ENCODE data around the gene OR52I2.

OR52I2 gene

DNA sequence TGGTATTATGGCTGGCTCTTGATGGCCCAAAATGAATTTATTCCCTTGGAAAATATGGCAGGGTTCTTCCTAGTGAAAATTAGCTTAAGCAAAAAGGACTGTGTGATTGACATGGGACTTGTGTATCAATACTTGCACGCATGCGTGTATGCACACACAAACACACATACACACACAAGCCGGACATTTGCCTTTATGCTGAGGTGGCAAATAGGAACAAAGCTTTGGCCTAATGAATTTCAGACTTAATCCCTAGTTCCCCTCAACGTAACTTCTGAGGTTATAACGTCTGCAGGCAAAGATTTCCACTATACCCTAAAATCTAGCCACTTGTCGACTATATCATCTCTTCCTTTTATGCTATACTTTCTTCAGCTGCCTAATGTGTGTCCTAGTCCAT is 2.9 kb upstream of the OR52I2 start:
- peaks cover 43 to 48% of the 10 kb centered on the region in 2 donors for H3K27me3 Mint-ChIP-seq
- H3K27ac Mint-ChIP-seq: no peak overlapping the region
- H3K9me3 Mint-ChIP-seq: peaks cover 0 to 2% of the 10 kb centered on the region in 2 donors
- DNase-seq: no peak
- no peaks in the 10 kb centered on the region for H3K36me3 Mint-ChIP-seq
- H3K4me3 Mint-ChIP-seq: no peak overlapping the region
- no peak for ATAC-seq (replicated peaks)
- H3K4me1 Mint-ChIP-seq: no peaks in the 10 kb centered on the region

GRCh38 chr11:4580124-4580523 is 1.4 kb upstream of the OR52I2 start:
- ATAC-seq (replicated peaks) (no peak), DNase-seq (no peak)
- no peak overlapping the region for H3K4me3 Mint-ChIP-seq
- no peak overlapping the region for H3K27ac Mint-ChIP-seq
- H3K27me3 Mint-ChIP-seq: peaks cover 39 to 43% of the 10 kb centered on the region in 2 donors
- H3K4me1 Mint-ChIP-seq: no peaks in the 10 kb centered on the region
- H3K36me3 Mint-ChIP-seq: no peaks in the 10 kb centered on the region
- peaks cover 0 to 2% of the 10 kb centered on the region in 2 donors for H3K9me3 Mint-ChIP-seq

DNA sequence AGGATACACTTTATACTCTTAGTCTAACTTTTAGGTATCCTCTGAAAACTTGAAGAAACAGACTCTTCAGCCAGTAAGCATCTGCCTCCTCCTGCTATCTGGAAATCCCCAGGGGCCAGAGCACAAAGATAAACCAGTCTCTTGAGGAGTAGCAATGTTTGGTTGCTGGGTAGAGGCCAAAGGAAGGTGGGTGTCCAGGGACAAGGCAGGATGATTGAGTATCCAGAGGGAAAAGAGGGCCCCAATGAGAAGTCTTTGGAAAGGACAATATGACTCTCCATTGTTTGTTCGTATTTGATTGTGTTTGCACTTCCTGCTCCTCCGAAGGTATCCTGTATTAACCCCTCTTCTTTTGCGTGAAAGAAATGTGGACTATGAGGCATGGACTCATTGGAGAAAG is 7.5 kb downstream of the OR52I2 start:
- DNase-seq (no peak), ATAC-seq (replicated peaks) (no peak)
- Mint-ChIP-seq H3K27me3 (peaks cover 12% of the 10 kb centered on the region in 2 donors), H3K27ac (no peak overlapping the region), H3K9me3 (peaks cover 0 to 2% of the 10 kb centered on the region in 2 donors), H3K36me3 (no peaks in the 10 kb centered on the region), H3K4me1 (no peaks in the 10 kb centered on the region), H3K4me3 (no peak overlapping the region)

GRCh38 chr11:4593739-4594138 is 12.2 kb downstream of the OR52I2 start, which contains the start of gene OR52I1:
Gene OR52I1 (plus strand): TSS chr11:4594039. CDS start chr11:4594039, 0 bp downstream.
- Mint-ChIP-seq H3K27me3 (peaks cover 0 to under 1% of the 10 kb centered on the region in 2 donors), H3K27ac (peak within 1 kb of the TSS; percentile 67)
- no peak for ATAC-seq (replicated peaks)

DNA sequence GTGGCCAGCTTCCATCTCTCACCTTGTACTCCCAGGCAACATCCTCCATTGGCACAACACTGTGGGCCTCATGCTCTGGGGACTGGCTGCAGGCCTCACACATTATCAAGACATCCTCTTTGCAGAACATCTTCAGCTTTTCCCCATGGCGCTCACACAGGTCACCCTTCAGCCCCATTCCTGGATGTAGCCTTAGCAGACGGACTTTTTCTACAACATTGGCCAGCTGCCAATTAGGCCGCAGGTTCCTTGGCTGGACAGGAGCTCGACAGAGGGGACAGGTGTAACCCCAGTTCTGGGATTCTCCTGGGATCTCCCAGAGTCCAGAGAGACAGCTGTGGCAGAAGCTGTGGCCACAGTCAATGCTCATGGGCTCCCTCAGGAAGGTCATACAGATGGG is 23.5 kb downstream of the OR52I2 start:
- Mint-ChIP-seq H3K4me3 (no peak overlapping the region), H3K9me3 (peaks cover 0 to 2% of the 10 kb centered on the region in 2 donors), H3K27me3 (no peaks in the 10 kb centered on the region), H3K36me3 (peaks cover 32 to 44% of the 10 kb centered on the region in 2 donors), H3K4me1 (peaks cover 19 to 45% of the 10 kb centered on the region in 2 donors), H3K27ac (no peak overlapping the region)
- DNase-seq: no peak
- no peak for ATAC-seq (replicated peaks)

More at GRCh38 chr11:4593739-4594138, 12.2 kb downstream of the OR52I2 start, which contains the start of gene OR52I1:
- Mint-ChIP-seq H3K4me1 (no peaks in the 10 kb centered on the region), H3K36me3 (peaks cover 9 to 20% of the 10 kb centered on the region in 2 donors), H3K9me3 (no peaks in the 10 kb centered on the region), H3K4me3 (no peak within 1 kb of the TSS)
- no peak for DNase-seq

DNA sequence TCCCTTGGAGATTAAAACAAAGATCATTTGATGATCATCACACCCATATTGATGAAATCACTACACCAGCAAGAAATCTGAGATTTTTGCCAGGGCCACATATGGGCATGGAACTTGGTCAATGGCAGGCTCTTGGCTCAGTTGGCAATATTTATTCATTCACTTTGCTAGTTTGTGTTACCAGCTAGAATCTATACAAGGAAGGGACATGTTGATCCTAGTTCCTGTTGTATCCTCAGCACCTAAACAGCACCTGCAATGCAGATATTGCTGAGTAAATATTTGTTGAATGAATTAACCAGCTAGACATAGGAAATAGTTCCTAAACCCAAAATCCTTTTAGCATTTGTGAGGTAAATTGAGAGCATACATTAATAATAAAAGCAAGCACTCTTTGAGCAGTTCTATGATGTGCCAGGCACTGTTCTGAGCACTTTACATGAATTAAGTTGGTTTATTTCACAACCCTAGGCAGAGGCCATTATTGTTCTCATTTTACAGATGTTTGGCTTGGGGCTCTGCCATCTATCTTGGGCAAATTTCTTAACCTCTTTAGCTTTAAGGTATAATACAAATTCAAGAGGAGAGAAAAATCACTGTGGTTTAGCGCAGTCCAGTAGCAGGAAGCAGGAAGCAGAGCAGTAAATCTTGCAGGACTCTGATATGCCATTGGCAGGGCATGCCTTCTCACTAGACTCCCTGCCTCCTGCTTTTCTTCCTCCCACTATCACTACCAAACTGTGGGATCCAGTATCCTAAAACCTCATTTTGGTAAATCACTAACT is 24.9 kb downstream of the OR52I2 start:
- H3K27ac Mint-ChIP-seq: no peak overlapping the region
- ATAC-seq (replicated peaks) (no peak), DNase-seq (no peak)
- H3K4me3 Mint-ChIP-seq: peak overlapping the region; percentile 96 to 99
- H3K4me1 Mint-ChIP-seq: peaks cover 24 to 52% of the 10 kb centered on the region in 2 donors
- H3K27me3 Mint-ChIP-seq: no peaks in the 10 kb centered on the region
- H3K36me3 Mint-ChIP-seq: peaks cover 20 to 31% of the 10 kb centered on the region in 2 donors
- peaks cover 0 to 2% of the 10 kb centered on the region in 2 donors for H3K9me3 Mint-ChIP-seq

DNA sequence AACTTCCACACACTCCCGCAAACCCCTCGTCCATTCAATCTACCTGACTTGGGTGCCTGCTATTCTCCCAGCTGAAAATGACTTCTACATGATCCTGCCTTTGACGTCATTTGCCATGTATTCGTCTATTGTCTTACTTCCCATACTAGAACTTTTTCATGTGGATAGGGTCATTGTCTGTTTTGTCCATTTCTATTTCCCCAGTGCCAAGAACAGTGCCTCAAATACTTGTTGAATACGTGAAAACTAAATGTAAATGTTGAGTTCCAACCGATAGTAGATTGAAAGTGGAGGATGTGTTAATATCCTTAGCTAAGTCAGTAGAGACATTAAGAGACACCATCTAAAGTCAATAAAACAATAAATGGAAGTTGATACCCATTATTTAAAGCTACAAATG is 25.6 kb downstream of the OR52I2 start:
- H3K27ac Mint-ChIP-seq: peak overlapping the region; percentile 96
- DNase-seq (no peak), ATAC-seq (replicated peaks) (no peak)
- peak overlapping the region; percentile 96 to 99 for H3K4me3 Mint-ChIP-seq
- H3K4me1 Mint-ChIP-seq: peaks cover 24 to 52% of the 10 kb centered on the region in 2 donors
- H3K27me3 Mint-ChIP-seq: no peaks in the 10 kb centered on the region
- H3K9me3 Mint-ChIP-seq: peaks cover 0 to 2% of the 10 kb centered on the region in 2 donors
- peaks cover 16 to 24% of the 10 kb centered on the region in 2 donors for H3K36me3 Mint-ChIP-seq

- Mint-ChIP-seq H3K27ac (peak within 1 kb of the TSS; percentile 96), H3K27me3 (no peaks in the 10 kb centered on the region), H3K9me3 (peaks cover 0 to 2% of the 10 kb centered on the region in 2 donors), H3K4me3 (peak within 1 kb of the TSS; percentile 96 to 99), H3K36me3 (peaks cover 12 to 20% of the 10 kb centered on the region in 2 donors), H3K4me1 (peaks cover 24 to 52% of the 10 kb centered on the region in 2 donors)
- DNase-seq (peak; percentile 96), ATAC-seq (replicated peaks) (peak; percentile 100)
Measured at GRCh38 chr11:4607781-4608666, 26.5 kb downstream of the OR52I2 start, which contains the start of gene TRIM68. Gene TRIM68 (minus strand): TSS chr11:4608231. CDS start chr11:4605504, 2,727 bp downstream.

DNA sequence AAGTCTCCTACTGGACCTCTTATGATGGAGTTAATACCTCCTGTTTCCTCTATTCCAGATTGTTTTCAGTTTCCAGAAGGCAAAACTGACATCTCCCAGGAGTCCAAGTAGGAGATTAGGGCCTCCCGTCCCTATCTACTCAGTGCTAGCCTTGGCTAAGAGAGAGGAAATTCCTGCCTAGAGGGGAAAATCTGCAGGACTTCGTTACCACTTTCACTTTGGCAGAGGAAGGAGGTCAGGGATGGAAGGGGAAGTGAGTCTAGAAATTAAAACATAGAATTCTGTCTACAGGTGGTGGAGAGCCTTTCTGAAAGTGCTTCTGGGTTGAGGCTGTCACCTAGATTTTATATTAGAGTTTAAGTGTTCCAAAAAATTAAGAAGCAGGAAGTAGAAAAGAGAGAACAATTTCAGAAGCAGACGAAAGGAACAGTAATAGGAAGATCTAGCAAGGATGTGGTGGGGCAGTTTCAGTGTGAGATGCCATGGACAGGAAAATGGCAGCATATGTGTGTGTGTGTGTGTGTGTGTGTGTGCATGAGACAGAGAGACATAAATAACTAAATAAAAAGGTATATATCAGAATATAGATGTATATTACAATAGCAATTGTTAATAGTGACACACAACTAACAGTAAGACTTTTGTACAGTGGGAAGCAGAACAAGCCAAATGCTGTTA is 28.9 kb downstream of the OR52I2 start:
- peaks cover 18 to 44% of the 10 kb centered on the region in 2 donors for H3K4me1 Mint-ChIP-seq
- peak overlapping the region; percentile 48 to 61 for H3K4me3 Mint-ChIP-seq
- peaks cover 0 to 2% of the 10 kb centered on the region in 2 donors for H3K9me3 Mint-ChIP-seq
- ATAC-seq (replicated peaks) (no peak), DNase-seq (peak; percentile 4)
- peaks cover 4 to 9% of the 10 kb centered on the region in 2 donors for H3K27me3 Mint-ChIP-seq
- no peaks in the 10 kb centered on the region for H3K36me3 Mint-ChIP-seq
- H3K27ac Mint-ChIP-seq: peak overlapping the region; percentile 75

DNA sequence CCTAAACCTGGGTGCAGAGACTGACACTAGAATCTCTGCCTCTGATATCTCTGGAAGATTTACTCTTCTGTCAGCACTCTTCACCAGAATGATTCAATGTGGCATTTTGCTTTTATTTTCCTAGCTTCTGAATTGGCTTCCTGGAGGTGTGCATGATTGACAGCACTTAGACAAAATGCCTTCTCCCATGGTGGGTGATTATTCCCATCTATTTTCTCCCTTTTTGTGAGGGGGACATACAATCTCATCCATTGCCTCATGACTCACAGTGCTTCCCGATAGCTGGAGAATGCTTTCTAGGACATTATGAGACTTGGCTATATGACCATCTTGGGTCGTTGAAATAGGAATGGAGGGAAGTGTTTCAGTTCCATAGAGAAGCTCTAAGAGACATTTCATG is 30.4 kb downstream of the OR52I2 start:
- Mint-ChIP-seq H3K4me1 (peaks cover 14 to 29% of the 10 kb centered on the region in 2 donors), H3K9me3 (peaks cover 2 to 4% of the 10 kb centered on the region in 2 donors), H3K36me3 (peaks cover 0 to 3% of the 10 kb centered on the region in 2 donors), H3K27me3 (peaks cover 12 to 19% of the 10 kb centered on the region in 2 donors), H3K4me3 (no peak overlapping the region), H3K27ac (no peak overlapping the region)
- DNase-seq (no peak), ATAC-seq (replicated peaks) (no peak)

GRCh38 chr11:4615856-4616444 is 34.4 kb downstream of the OR52I2 start:
- Mint-ChIP-seq H3K9me3 (peaks cover 0 to 4% of the 10 kb centered on the region in 2 donors), H3K27ac (no peak overlapping the region), H3K27me3 (peaks cover 25 to 34% of the 10 kb centered on the region in 2 donors), H3K4me1 (peaks cover 0 to 1% of the 10 kb centered on the region in 2 donors), H3K36me3 (peaks cover 0 to 3% of the 10 kb centered on the region in 2 donors), H3K4me3 (no peak overlapping the region)
- no peak for ATAC-seq (replicated peaks)
- DNase-seq: no peak

GRCh38 chr11:4619514-4619913 is 38.0 kb downstream of the OR52I2 start:
- peaks cover 32 to 33% of the 10 kb centered on the region in 2 donors for H3K27me3 Mint-ChIP-seq
- no peak overlapping the region for H3K27ac Mint-ChIP-seq
- DNase-seq: no peak
- ATAC-seq (replicated peaks): no peak
- H3K9me3 Mint-ChIP-seq: peaks cover 0 to 4% of the 10 kb centered on the region in 2 donors
- peaks cover 0 to 1% of the 10 kb centered on the region in 2 donors for H3K4me1 Mint-ChIP-seq
- H3K36me3 Mint-ChIP-seq: peaks cover 0 to 3% of the 10 kb centered on the region in 2 donors
- no peak overlapping the region for H3K4me3 Mint-ChIP-seq

All from stimulated activated naive B cell treated with anti-CD40 and anti-IgM and Interleukin-4, amounts not matched to agents 10 μg/mL and 1 μg/mL and 100 μg/mL, for 72 hours (primary cell).